ENCODE results near the gene ALDH3B2.
A peak's percentile ranks its signal among the peaks of the same experiment; 100 is the strongest.
"Not testable (repeated sequence)": the region's sequence is repeated elsewhere in the genome, so short reads cannot be mapped to it uniquely, and the experiment has no call there.

Gene ALDH3B2

DNA sequence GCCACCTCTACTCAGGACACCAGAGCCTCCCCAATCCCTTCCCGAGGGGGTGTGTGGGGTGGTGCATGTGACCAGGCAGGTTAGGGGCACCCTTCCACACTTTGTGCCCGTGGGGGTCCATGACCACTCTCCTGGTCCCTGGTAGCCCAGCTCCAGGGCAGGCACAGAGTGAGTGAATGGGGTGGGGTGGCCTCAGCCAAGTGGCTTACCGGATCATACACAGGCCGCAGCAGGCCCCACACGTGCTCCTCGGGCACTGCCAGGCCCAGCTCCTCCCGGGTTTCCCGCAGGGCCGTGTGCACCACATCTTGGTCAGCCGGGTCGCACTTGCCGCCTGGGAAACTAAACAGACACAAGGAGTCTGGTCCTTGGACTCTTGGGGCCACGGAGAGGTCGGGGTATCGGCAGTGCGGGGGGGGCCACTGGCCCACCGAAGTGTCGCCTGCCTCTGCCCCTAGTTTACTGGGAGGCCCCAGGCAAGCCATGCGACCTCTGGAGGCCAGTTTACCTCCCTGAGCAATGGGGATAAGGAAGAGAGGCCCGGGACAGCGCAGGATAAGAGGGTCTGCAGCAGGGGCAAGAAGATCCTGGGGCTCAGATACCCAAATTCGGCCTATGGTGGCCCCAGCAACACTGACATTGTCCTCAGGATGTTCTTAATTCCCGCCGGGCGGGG, 45.6 kb downstream of the ALDH3B2 start:
- peak in 1 of 2 experiments; percentile 56 for DNase-seq

DNA sequence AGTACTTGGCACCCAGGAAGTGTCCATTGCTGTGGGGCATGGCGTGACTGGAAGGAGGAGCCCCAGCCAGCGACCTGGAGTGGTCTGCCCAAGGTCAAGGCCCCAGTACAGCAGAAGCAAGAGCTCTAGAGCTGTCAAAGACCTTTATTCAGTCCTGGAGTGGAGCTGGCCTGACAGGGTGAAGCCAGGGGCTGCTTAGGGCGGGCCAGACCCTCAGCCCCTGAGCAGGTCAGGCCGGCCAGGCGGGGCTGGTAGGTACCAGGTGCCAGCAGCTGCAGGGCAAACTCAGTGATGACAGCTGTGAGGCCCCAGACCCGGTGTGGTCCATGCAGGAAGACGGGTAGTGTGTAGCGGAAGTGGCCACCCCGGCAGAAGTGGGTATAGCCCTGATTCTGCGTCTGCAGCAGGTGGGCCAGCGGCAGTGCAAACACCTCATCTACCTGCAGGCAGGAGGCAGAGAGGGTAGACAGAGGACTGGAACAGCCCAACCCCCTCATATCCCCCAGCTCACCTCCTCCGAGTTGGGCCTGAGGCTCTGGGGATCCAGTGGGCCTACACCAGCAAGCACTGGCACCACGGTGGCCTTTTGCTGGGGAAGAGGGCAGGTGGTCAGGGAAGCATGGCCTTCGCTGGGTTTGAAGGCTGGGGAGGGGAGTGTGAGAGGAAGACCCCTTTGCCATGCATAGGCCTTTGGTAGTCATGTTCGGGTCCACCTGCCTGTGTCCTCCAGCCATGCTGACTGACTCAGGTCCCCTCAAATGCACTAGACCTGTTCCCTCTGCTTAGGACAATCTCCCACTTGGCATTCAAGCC, 46.4 kb downstream of the ALDH3B2 start:
- peak in 1 of 2 experiments; percentile 64 for DNase-seq

DNA sequence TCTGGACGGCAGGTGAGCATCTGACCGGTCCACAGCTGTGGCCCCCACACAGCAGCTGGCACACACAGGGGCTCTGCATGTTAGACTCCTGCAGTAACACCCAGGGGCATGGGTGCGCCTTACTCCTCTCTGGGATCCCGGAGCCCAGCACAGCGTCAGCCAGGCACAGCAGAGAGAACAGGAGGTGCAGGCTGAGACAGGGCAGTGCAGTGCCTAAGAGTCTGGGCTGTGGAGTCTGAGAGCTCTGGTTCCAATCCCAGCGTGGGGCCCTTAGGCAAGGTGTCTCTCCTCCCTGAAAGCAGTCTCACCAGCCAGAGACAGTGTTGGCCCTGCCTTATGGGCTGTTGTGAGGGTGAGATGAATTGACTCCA, 47.0 kb downstream of the ALDH3B2 start:
- peak in 1 of 2 experiments; percentile 64 for DNase-seq

DNA sequence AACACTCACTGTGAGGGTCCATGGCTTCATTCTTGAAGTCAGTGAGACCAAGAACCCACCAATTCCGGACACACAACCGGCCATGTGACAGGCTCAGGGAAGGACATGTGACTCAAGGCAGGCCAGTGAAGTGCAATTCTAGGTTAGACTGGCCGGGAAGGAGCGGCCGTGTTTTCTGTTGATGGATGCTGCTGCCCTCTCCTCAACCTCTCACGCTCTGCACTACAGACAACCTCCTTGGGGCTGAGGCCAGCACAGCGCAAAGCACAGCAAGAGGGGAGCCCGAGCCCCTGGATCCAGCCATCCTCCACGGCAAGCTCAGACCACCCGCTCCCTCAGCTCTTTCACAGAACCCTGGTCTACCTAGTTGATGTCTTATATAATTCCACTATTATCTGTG, 47.5 kb downstream of the ALDH3B2 start:
- peak; percentile 52 to 61 for DNase-seq

DNA sequence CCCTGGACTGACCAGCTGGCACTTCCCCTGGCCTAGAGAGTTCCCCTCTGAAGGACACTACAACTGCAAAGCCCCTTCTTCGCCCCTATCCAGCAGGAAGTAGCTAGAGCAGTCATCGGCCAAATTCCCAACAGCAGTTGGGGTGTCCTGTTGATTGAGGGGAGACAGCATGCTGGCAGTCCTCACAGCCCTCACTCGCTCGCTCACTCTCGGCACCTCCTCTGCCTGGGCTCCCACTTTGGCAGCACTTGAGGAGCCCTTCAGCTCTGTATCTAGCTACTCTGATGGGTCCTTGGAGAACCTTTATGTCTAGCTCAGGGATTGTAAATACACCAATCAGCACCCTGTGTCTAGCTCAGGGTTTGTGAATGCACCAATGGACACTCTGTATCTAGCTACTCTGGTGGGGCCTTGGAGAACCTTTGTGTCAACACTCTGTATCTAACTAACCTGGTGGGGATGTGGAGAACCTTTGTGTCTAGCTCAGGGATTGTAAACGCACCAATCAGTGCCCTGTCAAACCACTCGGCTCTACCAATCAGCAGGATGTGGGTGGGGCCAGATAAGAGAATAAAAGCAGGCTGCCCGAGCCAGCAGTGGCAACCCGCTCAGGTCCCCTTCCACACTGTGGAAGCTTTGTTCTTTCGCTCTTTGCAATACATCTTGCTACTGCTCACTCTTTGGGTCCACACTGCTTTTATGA, 48.1 kb downstream of the ALDH3B2 start:
- peak; percentile 57 to 73 for DNase-seq

DNA sequence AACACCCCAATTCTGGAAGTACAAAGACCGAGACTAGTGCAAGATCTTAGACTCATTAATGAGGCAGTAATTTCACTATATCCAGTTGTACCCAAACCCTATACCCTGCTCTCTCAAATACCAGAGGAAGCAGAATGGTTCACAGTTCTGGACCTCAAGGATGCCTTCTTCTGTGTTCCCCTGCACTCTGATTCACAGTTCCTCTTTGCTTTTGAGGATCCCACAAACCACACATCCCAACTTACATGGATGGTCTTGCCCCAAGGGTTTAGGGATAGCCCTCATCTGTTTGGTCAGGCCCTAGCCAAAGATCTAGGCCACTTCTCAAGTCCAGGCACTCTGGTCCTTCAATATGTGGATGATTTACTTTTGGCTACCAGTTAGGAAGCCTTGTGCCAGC, 50.6 kb downstream of the ALDH3B2 start:
- DNase-seq: not testable (repeated sequence)

DNA sequence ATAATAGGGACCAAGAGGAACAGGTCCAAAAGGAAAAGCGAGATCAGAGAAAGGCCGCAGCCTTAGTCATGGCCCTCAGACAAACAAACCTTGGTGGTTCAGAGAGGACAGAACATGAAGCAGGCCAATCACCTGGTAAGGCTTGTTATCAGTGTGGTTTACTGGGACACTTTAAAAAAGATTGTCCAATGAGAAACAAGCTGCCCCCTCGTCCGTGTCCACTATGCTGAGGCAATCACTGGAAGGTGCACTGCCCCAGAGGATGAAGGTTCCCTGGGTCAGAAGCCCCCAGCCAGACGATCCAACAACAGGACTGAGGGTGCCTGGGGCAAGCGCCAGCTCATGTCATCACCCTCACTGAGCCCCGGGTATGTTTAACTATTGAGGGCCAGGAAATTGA, 51.5 kb downstream of the ALDH3B2 start:
- DNase-seq: not testable (repeated sequence)

DNA sequence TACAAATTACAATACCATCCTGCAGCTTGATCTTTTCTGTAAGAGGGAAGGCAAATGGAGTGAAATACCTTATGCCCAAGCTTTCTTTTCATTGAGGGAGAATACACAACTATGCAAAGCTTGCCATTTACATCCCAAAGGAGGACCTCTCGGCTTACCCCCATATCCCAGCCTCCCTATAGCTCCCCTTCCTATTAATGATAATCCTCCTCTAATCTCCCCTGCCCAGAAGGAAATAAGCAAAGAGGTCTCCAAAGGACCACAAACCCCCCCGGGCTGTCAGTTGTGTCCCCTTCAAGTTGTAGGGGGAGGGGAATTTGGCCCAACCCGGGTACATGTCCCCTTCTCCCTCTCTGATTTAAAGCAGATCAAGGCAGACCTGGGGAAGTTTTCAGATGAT, 52.5 kb downstream of the ALDH3B2 start:
- not testable (repeated sequence) for DNase-seq

DNA sequence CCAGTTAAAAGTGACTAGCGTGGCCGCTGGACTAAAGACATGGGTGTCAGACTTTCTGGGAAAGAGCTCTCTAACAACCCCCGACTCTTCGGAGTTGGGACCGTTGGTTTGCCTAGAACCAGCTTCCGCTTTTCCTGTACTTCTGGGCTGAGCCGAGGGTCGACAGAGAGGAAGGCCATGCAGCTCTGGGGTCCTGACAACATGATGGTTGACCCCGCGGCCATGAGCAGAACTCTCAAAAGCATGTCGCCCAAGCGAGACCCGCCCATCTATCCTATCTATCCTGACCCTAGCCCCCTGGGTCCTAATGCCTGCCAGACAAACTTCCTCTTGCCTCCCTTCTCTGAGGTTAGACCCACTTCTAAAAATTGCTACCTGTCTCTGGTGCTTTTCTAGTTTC, 53.8 kb downstream of the ALDH3B2 start:
- peak; percentile 53 to 69 for DNase-seq

DNA sequence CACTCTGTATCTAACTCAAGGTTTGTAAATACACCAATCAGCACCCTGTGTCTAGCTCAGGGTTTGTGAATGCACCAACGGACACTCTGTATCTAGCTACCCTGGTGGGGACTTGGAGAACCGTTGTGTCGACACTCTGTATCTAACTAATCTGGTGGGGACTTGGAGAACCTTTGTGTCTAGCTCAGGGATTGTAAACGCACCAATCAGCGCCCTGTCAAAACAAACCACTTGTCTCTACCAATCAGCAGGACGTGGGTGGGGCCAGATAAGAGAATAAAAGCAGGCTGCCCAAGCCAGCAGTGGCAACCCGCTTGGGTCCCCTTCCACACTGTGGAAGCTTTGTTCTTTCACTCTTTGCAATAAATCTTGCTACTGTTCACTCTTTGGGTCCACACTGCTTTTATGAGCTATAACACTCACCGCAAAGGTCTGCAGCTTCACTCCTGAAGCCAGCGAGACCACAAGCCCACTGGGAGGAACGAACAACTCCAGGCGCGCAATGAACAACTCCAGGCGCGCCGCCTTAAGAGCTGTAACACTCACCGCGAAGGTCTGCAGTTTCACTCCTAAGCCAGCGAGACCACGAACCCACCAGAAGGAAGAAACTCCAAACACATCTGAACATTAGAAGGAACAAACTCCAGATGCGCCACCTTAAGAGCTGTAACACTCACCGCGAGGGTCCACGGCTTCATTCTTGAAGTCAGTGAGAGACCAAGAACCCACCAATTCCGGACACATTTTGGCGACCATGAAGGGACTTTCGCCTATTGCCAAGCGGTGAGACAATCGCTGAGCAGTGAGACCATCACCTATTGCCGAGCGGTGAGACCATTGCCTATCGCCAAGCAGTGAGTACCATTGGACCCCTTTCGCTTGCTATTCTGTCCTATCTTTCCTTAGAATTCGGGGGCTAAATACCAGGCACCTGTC, 54.5 kb downstream of the ALDH3B2 start:
- DNase-seq: peak; percentile 62 to 80

DNA sequence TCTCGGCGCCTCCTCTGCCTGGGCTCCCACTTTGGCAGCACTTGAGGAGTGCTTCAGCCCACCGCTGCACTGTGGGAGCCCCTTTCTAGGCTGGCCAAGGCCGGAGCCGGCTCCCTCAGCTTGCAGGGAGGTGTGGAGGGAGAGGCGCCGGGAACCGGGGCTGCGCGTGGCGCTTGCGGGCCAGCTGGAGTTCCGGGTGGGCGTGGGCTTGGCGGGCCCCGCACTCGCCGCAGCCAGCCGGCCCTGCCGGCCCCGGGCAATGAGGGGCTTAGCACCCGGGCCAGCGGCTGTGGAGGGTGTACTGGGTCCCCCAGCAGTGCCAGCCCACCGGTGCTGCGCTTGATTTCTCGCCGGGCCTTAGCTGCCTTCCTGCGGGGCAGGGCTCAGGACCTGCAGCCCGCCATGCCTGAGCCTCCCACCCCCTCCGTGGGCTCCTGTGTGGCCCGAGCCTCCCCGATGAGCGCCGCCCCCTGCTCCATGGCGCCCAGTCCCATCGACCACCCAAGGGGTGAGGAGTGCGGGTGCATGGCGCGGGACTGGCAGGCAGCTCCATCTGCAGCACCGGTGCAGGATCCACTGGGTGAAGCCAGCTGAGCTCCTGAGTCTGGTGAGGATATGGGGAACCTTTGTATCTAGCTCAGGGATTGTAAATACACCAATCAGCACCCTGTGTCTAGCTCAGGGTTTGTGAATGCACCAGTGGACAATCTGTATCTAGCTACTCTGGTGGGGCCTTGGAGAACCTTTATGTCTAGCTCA, 55.3 kb downstream of the ALDH3B2 start:
- not testable (repeated sequence) for DNase-seq

DNA sequence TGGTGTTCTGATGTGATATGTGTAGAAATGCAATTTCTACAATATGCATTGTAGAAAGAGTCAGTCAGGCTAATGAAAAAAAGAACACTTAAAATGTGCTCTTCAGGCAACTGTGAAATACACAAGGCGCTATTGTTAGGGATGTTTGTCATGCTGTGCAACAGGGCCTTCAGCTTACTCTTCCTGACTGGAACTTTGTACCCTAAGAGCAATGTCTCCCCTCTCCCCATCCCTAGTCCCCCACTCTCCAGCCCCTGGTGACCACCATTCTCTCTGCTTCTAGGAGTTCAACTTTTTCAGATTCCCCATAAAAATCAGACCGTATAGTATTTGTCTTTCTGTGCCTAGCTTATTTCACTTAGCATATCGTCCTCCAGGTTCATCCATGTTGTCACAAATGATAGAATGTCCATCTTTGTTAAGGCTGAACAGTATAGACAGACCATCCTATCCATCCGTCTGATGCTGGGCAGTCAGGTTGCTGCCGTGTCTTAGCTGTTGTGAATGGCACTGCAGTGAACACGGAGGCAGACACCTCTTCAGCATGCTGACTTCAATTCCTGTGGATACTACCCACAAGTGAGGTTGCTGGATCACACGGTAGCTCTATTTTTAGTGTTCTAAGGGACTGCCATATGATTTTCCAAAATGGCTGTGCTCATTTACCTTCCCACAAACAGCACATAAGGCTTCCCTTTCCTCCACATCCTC, 57.0 kb downstream of the ALDH3B2 start:
- no peak for DNase-seq

DNA sequence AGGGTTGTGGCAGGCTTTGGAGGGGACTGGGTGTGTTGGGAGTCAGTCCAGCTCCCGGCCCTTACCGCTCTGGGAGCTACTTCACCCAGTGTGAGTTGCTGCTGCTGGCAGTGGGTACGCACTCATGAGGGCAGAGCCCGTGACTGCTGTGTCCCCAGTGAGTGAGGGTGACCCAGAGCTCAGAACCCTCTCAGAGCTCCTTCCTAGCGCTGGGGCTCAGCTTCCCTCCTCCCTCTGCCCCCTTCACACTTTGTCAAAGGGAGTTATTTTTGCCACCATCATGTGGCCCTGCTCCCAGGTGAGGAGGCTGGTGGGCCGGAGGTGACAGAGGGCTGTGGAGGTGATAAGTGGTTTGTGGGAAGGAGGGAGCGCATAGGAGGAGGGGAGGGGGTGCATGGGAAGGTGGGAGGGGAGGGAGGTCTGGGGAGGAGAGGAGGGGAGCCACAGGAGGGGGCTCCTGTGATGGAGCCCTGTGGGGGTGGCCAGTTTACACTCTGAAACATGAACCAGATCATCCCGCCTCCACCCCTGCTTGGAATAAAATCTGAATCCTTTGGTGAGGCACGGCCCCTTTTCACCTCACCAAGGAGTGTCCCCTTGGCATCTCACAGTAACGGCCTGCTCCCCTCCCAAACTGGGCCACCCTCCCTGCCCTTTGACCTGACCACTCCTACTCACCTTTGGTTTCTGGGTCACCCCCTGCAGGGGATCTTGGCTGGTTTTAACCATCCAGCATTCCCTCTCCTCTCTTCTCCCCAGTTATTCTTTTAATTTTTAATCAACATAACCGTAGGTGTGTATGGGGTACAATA, 57.8 kb downstream of the ALDH3B2 start:
- DNase-seq: no peak

DNA sequence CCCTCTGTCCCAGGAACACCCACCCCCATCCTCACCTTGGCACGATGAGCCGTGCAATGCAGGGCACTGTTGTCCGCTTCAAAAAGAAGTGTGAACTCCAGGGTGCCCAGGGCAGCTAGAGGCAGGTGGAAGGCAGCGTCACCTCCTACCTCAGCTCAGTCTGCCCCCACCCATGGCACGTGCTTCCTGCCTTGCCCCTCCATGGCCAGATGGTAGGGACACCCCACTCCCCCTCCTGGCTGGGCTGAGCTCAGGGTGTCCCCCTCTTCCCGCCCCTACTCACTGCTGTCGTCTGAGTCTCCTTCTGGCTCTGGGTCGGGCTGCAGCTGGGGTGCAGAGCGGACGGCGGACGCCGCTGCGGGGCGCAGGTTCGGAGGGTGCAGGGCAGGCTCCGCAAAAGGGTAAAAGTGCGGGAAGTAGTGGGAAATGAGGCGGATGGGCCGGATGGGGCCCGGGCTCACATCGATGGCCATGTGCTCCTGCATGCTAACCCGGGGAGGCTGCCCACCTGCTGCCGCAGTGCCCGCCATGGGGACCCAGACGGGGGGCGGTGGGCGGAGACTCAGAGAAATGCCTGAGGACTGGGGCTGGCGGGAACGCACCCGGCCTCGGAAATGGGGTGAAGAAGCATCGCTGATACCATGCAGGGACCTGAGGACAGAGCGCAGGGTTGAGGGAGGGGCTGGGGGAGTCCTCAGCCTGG, 58.5 kb downstream of the ALDH3B2 start:
- no peak for DNase-seq

DNA sequence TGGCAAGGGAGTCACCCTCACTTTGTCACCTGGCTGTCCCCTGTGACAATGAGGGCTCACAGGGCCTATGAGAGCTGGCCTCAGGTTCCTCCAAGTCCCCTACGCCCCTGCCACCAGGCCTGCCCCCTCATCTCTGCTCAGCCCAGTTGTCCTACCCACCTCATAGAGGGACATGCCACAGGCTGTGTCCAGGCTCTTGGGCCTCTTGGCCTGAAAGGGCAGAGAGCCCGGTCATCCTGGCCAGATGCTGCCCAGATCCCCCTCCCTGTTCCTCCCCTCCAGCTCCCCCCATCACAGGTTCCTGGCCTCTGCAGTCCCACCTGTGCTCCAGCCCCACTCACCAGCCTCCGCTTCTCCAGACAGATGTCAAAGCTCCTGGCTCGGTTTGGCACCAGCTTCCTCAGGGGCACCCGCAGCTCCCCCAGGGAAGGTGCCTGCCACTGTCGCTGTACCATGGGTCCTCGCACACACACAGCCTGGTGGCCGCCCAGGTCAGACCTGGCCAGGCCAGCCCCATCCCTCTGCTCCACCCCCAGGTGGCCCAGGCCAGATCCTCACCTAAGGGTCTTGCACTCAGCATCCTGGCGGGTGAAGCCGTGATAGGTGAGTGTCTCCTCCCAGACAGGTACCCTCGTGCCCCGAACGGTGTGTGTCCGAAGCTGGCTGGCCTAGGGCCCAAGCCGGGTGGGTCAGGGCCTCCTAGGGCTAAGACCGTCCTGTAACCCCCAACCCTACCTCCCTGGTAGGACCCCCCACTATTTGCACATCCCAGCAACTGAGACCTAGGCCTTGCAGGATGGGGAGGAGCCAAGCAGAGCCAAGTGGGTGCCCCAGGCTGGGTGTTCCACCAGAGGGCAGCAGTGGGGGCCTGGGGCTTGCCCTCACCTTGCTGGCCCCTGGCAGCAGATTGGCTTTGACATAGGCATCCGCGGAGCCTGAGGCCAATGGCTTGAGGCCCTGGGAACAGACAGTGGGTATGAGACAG, 59.4 kb downstream of the ALDH3B2 start:
- peak in 1 of 2 experiments; percentile 71 for DNase-seq

DNA sequence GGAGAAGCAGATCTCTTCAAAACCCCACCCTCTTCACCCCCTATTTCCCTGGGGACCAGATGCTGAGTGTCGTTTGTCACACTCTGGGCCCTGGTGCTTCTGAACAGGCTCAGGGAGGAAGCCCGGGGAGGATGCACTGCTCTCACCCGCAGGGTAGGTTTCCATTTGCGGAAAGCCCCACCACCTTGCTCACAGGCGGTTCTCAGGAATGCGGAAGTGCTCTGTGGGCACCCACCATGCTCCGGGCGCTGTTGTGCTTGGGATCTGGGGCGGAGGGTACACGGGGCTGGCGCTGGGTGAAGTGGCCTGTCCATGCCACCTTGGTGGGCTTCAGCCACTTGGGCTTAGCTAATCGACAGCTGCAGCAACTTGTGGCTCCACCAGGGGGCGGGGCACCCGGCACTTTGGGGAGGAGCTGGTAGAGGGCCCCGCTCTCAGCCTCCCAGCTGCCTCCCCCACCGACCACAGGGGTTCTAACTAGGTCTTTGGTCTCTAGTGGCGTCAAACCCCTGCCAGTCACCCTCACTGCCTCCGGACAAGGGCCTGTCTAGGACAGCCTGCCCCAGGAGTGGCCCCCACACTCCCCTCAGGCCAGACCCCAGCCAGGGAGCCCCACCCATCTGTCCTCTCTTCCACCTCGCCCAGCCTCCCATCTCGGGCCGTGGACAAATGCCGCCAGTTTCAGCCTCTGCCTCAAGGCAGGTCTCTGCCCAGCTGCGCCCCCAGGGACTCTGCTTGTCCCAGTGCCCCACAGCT, 60.3 kb downstream of the ALDH3B2 start:
- DNase-seq: peak; percentile 42 to 78

DNA sequence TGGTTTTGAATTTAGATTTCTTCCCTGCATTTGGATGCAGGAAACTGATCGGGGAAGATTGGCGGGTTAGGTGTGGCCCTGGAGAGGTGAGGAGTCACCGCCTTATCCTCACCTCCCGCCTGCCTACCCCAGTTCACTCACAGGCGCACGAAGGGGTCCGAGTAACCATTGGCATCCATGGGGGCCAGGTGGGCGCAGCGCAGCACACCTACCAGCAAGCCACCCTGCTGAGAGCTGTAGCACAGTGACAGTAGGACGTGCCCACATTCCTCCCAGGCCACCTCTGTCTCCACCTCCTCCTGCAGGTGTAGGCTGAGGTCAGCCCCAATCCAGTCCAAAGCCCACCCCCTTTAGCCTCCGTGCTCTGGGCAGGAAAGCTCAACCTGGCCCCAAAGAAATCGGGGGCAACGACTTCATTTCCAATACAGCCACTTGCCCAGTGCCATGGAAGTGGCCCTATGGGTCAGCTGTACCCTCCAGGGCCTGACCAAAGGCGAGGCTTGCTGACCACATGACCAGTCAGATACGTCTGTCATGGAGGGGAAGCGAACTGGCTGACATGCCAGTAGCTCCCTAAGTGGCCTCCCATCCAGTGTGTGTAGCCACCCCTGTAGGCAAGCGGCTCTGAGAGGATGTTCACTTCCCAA, 61.0 kb downstream of the ALDH3B2 start:
- no peak for DNase-seq
